Anterior cingulate cortex (tissue), 58 donors: ENCODE measurements around the gene STK38L.

Experiments
- DNase-seq, 58 donors: peaks; one replicate each; lab custom pipeline; 2025; lab: John Stamatoyannopoulos, UW

Gene STK38L

DNA sequence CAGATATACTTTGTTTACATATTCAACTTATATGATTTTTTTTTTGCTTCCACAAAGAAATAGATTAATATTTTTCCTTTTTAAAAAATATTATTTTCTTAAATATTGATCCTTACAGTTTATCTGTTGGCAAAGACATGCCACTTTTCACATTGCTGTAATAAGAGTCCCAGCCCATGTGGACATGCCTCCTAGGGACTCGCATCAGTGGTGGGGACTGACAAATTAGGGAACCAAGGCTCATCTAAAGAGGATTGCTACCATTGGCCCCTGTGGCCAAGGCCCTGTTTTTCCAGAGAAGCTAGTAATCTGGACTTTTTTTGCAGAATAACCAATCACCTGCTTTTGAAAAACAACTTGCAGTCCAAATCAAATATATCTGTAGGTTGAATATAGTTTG, 60.8 kb downstream of the STK38L start:
- no peak for DNase-seq

GRCh38 chr12:27305673-27306456, 61.8 kb downstream of the STK38L start:
- no peak for DNase-seq

DNA sequence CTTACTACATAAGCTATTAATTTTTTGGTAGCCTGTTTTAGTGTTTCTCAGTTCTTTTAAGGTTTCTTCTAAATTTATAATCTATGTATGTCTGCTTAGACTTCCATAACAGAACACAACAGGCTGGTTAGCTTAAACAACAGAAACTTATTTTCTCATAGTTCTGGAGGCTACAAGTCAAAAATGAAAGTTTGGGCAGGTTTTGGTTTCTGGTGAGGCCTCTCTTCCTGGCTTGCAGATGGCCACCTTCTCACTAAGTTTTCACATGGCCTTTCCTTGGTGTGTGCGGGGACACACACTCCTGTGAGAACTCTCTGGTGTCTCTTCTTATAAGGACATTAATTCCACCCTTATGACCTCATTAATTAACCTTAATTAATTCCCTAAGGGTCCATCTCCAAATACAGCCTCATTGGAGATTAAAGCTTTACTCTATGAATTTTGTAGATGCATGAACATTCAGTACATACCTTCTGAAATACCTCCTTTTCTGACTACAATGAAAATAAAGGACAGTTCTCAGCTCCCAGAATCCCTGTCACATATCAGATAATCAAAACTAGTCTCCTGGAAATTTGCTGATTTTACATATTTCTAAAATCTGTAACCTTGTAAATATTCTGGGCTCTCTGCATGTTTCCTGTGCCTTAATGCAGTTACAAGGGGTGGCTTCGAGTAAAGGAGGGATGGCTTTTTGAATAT, 65.4 kb downstream of the STK38L start:
- DNase-seq, result no peak

GRCh38 chr12:27309995-27310315, 65.9 kb downstream of the STK38L start:
- DNase-seq, result no peak

- no peak for DNase-seq
Observed at GRCh38 chr12:27316947-27317346, 72.9 kb downstream of the STK38L start.

- no peak for DNase-seq
Observed at GRCh38 chr12:27319409-27319808, 75.3 kb downstream of the STK38L start.

GRCh38 chr12:27319848-27320247, 75.8 kb downstream of the STK38L start:
- no peak for DNase-seq

GRCh38 chr12:27324530-27324929, 80.4 kb downstream of the STK38L start:
- DNase-seq, result no peak

GRCh38 chr12:27330846-27331245, 86.8 kb downstream of the STK38L start:
- DNase-seq, result peak in 1 of 58 donors; percentile 1

GRCh38 chr12:27331291-27331926, 87.3 kb downstream of the STK38L start:
- no peak for DNase-seq

GRCh38 chr12:27331927-27332324, 87.8 kb downstream of the STK38L start:
- DNase-seq, result no peak

DNA sequence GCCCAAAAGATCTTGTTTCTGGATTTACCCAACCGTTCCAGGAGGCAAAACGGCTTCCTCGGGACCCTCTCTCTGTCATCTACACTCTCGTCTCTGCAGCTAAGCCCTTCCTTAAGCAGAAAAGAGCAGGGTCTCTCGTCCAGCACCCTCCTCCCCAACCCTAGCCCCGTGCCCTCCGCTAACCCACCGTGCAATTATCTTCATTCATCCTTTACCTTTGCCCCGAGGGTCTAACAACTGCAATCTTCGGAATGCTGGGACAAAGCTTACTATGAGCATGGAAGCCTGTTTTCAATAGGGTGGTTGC, 88.3 kb downstream of the STK38L start:
- no peak for DNase-seq

- DNase-seq, result peak in 16 of 58 donors; percentile 3 to 53 (median 13)
Observed at GRCh38 chr12:27332714-27333402, 88.8 kb downstream of the STK38L start, which contains the start of gene BMAL2. Gene BMAL2, plus strand, starts transcription at chr12:27332836. Its CDS starts 237 bp downstream, at chr12:27333073.

DNA sequence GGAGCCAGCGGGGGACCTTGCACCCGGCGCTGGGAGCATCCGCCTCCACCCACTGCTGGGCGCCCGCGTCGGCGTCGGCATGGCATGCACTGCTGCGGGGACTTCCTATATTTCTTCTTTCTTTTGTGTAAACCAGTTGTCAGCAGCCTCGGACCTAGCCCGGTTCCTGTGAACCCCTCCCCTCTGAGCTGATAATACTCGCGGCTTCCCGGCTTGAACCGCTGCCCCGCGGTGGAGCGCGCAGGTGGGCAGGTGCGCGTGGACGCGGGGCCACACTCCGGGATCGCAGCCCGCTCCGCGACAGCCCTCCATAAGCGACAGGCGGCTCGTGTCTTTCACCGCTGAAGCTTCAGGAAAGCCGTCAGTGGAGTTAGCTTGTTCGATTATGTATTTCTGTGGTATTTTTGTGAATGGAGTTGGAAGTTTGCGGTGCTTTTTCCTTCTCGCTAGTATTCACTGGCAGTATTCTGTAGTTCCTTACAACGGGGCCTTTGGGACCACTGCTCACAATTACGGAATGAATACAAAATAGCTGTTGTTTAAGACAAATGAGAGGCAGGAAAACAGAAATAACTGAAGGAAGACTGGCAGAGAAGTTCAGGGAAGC, 89.4 kb downstream of the STK38L start:
- peak in 14 of 58 donors; percentile 2 to 28 (median 16) for DNase-seq

DNA sequence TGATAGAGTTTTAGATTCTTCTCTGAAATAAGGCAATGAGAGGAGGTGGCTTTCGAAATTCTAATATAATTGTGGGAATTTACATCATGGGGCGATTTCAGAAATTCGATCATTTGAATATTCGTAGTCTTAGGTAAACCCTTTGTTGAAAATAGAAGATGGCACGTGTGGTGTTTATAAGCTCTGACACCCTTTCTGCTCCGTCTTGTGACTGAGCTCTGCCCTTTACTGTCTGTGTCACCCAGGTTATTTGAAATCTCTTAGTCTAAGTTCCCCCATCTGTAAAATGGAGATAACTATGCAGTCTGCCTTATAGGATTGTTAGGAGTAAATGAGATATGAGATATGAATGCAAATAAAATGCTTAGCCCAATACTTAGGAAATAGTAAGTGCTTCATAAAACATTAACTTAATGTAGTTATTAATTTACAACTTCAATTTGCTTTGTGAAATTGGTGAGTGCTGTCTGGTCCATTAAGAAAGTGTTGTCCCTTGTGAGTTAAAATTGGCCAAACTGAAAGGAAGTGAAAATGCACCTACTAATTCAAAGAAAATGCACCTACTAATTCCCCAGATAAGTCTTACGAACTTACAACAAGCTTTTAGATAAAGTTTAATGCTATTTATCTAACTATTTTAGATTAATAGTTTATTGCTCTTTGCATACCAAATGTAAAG, 90.1 kb downstream of the STK38L start:
- no peak for DNase-seq

GRCh38 chr12:27334721-27335082, 90.6 kb downstream of the STK38L start:
- no peak for DNase-seq

DNA sequence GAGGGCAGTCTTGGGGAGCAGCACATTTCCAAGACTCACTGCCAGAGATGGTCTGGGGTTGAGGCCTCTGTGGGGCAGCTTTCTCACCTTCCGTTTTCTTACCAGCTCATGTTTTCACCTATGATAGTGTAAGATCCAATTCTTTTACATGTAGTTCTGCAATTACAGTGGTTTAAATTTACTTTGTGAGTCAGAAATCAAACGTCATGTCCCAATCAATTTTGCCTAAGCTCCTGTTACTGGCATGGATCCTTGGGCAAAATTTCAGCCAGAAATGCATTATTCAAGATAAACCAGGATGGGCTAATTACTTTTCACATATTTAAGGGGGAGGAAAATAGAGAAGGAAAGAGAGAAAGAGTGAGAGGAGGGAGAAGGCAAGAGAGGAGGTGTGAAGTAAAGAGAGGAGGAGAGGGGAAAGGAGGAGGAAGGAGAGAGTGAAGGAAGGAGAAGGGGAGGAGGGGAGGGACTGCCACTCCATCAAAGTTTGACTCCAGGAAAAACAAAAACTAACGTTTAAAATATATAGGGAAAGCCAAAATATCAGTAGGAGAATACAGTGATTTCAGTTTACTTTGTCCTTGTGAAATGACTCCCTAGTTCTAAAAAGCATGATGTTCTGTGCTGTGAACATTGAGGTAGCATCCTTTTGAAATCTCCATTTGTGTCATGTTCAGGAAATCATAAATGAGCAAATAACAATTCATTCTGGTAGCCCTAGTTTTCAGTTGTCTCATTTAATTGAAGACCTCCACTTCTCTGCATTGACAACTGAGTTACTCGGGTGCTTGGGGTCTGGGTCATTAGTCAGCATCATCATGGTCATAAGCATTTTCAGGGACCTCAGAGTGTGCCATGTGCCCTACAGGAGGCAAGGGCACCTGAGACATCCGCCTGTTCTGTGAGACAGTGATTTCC, 91.5 kb downstream of the STK38L start:
- no peak for DNase-seq

DNA sequence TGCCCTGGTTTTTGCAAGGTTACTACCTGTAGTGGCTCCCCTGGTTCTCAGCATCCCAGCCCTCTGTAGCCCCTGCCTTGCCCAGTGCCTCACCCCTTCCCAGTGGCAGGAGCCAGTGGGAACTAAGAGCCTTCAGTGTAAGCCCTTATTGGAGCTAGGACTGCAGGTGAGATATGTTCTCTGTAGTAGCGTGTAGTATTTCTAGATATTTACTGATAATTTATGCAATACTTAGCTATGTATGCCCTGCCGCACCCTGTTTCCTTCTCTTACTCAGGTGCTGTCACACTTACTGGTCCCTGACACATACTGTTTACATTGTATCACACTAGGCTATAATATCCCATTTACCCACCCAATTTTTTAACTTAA, 92.2 kb downstream of the STK38L start:
- no peak for DNase-seq

DNA sequence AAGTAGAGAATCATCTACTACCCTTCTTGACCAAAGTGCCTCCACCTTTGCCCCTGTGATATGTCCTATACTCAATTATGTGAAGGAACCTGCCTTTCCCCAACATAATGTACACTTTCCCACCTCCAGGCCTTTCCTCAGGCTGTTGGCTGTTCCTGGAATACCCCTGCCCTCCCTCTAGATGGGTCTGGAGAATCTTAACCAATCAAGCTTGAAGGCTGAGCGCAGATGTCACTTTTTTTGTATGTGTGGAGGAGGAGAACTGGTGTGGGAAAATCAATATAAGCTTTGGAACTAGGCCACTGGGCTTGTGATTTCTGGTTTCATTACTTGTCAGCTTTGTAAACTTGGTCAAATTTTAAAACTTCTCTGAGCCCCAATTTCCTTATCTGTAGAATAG, 93.3 kb downstream of the STK38L start:
- DNase-seq, result no peak
